NCI-H1694 treated with DMSO at 0.1 percent for 48 hours (cell line): ENCODE results near the gene DCHS1.

Source experiments
- DNase-seq: peaks from one replicate; lab custom pipeline; 2025; lab: John Stamatoyannopoulos, UW

The DCHS1 gene

DNA sequence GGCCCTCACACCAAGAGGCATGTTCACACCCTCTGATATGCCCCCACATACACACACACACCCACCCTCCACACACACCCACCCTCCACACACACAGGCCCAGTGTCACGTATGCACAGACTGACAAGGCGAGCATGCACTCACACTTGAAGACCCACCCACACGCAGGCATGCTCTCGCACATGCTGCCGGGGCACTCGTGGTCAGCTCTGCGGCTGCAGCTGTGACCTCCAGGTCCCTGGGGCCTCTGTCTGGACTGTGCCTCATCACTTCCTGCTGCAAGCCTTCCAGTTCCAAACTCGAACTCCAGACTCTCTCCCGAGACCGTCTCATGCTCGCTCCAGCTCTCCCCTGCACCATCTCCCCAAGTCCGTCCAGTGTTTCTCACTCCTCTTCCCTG, 9.5 kb downstream of the DCHS1 start:
- no peak for DNase-seq

DNA sequence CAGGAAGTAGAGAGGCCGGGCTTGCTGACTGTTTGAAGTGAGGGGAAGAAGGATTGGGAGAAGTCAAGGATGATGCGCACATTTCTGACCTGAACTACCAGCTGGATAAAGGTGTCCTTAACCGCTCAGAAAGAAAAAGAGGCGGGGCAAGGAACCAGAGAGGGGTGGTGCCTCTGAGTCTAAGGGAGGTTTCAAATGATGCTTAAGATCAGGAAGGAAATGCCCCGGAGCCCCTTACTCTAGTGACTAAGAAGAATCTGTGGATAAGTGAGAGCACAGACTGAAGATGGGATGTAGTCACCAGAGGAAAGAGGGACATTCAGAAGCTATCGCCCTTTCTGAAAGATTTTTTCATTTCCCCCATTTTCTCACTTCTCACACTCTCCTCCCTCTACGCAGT, 12.7 kb downstream of the DCHS1 start:
- DNase-seq = no peak

DNA sequence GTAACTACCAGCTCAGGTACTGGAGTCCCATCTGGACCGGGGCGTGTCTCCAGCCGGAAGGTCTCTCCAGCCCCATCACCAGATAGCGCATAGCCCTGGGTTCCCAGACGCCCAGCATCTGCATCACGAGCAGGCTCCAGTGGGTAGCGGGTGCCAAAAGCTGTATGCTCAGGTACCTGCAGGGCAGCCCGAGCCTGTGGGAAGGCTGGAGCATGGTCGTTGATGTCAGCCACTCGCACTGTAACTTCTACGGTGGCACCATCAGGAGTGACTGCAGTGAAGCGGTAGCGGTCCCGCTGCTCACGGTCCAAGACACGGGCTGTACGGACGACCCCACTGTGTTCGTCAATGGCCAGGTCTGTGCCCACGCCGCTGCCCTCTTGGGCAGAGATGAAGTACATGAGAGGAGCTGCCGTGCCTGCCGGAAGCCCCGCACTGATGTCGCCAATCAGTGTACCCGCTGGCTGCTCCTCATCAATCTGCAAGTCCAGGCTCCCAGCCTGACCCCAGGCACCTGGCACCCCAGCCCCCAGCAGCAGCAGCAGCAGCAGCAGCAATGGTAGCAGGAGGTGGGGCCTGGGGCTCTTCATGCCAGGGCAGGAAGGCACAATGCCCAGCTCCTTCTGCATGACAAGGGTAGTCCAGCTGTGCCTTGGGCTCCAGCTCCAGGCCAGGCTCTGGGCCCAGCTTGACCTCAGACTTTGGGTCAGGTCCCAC, 14.5 kb downstream of the DCHS1 start:
- DNase-seq = no peak

GRCh38 chr11:6640036-6640984, 15.3 kb downstream of the DCHS1 start:
- no peak for DNase-seq

DNA sequence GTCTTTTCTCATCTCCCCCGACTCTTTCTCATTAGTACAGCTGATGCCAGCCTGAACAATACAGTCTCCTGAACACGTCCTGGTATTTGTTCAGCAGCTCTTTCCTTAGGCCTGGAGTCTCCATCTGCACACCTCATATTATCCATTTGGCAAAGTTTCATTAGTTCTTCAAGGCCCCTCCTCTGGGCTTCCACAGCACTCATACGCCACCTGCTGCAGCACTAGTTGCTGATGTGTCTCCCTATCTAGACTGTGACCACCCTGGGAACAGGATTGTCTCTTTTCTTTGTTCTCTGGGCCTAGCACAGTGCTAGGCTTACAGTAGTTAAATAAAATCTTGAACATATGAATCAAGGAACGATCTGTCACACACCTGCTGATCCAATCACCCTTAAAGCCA, 17.2 kb downstream of the DCHS1 start:
- DNase-seq = no peak

- no peak for DNase-seq
Measured at GRCh38 chr11:6637871-6638270, 17.7 kb downstream of the DCHS1 start.

- no peak for DNase-seq
Measured at GRCh38 chr11:6636480-6636879, 19.1 kb downstream of the DCHS1 start.

DNA sequence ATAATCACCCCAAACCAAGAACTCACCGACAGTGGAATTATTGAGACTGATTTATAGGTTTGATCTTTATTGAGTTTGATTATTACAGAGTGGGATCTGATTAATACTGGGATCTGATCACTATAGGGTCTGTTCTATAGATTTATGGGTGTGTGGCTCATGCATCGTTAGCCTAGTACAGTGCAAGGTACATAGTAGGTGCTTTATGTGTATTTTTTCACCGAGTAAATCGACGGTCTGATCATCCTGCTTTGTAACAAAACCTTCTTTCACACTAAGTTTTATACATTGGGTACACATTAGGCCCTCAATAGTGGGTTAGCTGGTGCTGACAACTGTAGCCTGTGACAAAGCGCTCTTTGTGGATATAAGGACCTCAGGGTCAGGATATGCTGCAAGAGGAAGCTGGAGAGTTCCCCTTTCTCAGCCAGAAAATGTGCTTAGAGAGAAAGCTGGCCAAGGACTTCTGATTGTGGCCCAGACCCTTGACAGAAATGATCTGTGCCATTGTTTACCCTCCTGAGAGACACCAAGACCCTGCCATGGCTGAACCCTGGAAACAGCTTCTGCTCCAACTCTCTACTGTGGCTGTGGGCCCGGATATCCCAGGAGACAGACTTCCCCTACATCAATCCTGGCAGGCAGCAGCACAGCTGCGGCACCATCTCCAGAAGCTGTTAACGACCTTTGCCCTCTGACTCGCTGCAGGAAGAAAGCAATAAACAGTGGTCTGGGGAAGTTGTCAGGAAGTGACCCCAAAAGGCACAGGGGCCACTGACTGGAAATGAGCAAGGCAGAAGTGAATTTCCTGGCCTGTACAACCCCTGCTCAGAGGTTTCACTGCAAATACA, 20.3 kb downstream of the DCHS1 start:
- no peak for DNase-seq

GRCh38 chr11:6634534-6634933, 21.1 kb downstream of the DCHS1 start:
- no peak for DNase-seq

GRCh38 chr11:6633422-6634408, 21.9 kb downstream of the DCHS1 start:
- DNase-seq = no peak

- DNase-seq = no peak
Measured at GRCh38 chr11:6632116-6633073, 23.2 kb downstream of the DCHS1 start.

DNA sequence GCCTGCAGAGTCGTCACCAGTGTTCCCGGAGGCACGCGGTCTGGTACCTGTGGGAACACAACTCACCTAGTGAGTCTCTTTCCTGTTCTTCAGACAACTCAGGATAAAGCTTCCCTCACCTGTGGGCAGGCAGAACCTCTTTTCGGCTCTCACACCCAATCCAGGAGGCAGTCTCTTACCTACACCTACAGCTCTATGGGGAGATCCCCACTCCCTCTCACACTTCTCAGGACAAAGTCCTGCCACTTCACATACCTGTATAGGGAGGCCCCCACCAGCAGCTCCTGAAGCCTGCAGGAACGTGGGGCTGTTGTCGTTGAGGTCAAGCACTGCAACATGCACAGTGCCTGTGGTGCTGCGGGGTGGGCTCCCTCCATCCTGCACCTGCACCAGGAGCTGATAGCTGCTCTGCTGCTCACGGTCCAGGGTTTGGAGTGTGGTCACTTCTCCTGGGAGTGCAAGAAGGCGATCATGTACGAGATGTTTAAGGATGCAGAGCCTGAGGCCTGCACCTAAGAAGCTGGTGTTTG, 24.2 kb downstream of the DCHS1 start:
- no peak for DNase-seq

DNA sequence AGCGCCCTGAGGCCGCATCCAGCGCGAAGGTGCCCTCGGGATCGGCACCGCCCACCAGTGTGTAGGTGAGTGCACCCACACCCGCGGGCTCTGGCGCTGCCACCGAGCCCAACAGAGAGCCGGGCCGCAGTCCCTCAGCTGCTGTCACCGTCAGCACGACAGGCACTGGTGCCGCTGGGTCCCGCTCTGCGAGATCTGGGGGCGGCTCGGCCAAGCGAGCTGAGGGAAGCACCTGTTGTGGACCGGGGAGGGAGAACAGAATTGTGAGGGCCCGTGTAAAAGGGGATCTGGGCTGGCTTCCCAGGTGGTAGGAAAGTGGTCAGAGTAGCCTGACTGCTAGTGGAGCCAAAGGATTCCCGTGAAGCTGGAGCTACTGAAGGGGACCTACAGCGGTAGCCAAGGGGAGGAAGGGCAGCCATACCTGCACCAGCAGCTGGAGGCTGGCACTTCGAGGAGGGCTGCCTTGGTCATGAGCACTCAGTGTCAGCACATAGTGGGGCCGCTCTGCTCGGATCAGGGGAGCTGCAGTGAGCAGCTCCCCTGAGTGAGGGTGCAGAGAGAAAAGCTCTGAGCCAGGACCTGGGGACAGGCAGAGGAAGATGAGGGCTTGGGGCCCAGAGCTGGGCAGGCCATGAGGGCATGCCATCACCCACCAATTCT, 24.8 kb downstream of the DCHS1 start:
- DNase-seq = no peak

DNA sequence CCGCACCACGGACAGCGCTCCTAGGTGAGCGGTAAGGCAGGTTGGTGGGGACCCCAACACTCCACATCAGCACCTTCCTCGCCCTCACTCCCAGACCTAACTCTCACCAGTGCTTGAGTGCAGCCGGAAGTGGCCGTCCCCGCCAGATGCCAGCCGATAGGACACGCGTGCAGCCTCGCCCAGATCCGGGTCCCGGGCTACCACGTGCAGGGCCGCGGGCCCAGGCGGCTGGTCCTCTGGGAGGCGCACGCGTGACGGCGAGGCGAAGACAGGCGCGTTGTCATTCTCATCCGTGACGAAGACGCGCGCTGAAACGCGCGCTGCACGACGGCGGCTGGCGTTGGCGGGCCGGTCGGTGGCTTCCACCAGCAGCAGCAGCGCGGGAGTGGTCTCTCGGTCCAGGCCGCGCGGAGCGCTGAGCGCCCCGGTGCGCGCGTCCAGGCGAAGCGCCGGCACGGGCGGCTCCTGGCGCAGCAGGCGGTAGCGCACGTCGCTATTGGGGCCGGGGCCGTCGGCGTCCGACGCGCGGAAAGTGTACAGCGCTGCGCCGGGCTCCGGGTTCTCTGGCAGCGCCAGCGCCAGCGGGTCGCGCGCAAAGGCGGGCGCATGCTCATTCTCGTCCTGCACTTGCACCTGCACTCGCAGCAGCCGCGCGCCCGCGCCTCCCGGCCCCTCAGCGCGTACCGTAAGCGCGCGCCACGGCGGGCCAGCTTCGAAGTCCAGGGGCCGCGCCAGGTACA, 25.5 kb downstream of the DCHS1 start:
- no peak for DNase-seq

GRCh38 chr11:6629573-6629891, 26.1 kb downstream of the DCHS1 start:
- no peak for DNase-seq

DNA sequence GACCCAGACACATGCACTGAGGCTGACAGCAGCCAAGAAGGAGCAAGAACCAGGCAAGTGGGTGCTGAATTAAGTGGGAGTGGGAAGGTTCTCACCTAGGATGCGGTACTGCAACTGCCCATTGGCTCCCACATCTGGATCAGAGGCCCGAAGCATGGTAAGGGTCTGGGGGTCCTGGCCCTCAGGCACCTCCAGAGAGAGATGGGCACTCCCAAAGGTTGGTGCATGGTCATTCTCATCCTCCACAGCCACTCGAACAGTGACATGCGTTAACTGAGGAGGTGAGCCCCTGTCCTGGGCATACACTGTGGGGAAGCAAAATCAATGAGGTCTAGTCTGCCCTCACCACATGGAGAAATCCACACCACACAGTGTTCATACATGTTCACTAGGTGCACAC, 27.1 kb downstream of the DCHS1 start:
- no peak for DNase-seq

DNA sequence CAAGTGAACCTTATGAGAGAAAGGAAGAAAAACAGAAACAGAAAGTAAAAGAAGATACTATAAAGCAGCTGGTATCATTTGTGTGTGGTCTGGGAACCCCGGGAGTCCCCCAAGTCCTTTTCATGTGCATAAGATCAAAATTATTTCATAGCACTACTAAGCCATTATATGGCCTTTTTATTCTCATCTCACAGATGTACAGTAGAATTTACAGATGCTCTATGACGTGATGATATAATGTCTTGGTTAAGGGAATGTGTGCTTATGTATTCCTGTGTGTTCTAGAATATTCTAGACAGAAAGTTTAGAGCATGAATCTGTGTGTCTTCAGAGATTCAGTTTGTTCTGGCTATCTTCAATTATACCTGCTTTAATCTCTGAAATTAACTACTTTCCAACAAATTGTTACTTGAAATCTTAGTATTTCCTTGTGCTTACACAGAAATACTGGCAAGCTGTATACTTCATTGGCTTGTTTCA, 27.8 kb downstream of the DCHS1 start:
- no peak for DNase-seq

GRCh38 chr11:6626971-6627761, 28.4 kb downstream of the DCHS1 start:
- no peak for DNase-seq
